ENCODE results near the gene SIGLECL1.

Gene SIGLECL1

GRCh38 chr19:51285682-51286081 lies 34.8 kb downstream of the SIGLECL1 start:
- Histone ChIP-seq H2AFZ (ENCODE audit: low read depth, low read length) (no peak overlapping the region), H3K4me2 (ENCODE audit: insufficient read depth, low read length) (no peak overlapping the region), H3K9ac (ENCODE audit: low read depth, low read length) (no peak overlapping the region), H3K36me3 (ENCODE audit: insufficient read depth, low read length) (no peaks in the 10 kb centered on the region), H3K4me1 (ENCODE audit: insufficient read depth, low read length) (no peaks in the 10 kb centered on the region), H3K79me2 (ENCODE audit: insufficient read depth, low read length) (no peaks in the 10 kb centered on the region), H3K9me3 (ENCODE audit: insufficient read depth, low read length, severe bottlenecking) (no peaks in the 10 kb centered on the region), H3K27me3 (ENCODE audit: insufficient read depth, low read length, poor library complexity) (peaks cover 9% of the 10 kb centered on the region), H3K4me3 (ENCODE audit: low read depth in 1 of 2, low read length in 2 of 2) (no peak overlapping the region), H3K27ac (ENCODE audit: low read length) (no peak overlapping the region), H4K20me1 (ENCODE audit: insufficient read depth, low read length) (no peaks in the 10 kb centered on the region)
- no peak for ATAC-seq (ENCODE audit: insufficient read depth, low read depth)
- no peak for TF ChIP-seq CTCF (IDR thresholded peaks at IDR 0.05; ENCODE audit: borderline replicate concordance, extremely low read depth, low read length, poor library complexity, severe bottlenecking)
- TF ChIP-seq EZH2 (IDR thresholded peaks at IDR 0.05; ENCODE audit: borderline replicate concordance, low read depth, low read length, severe bottlenecking) = no peak
- DNase-seq = no peak

GRCh38 chr19:51289635-51290034 lies 38.8 kb downstream of the SIGLECL1 start:
- no peak overlapping the region for H2AFZ ChIP-seq (ENCODE audit: low read depth, low read length)
- no peak overlapping the region for H3K9ac ChIP-seq (ENCODE audit: low read depth, low read length)
- no peaks in the 10 kb centered on the region for H3K9me3 ChIP-seq (ENCODE audit: insufficient read depth, low read length, severe bottlenecking)
- H3K79me2 ChIP-seq (ENCODE audit: insufficient read depth, low read length) = no peaks in the 10 kb centered on the region
- H3K4me1 ChIP-seq (ENCODE audit: insufficient read depth, low read length) = no peaks in the 10 kb centered on the region
- H3K4me2 ChIP-seq (ENCODE audit: insufficient read depth, low read length) = no peak overlapping the region
- DNase-seq (no peak), ATAC-seq (ENCODE audit: insufficient read depth, low read depth) (no peak)
- no peak overlapping the region for H3K4me3 ChIP-seq (ENCODE audit: low read depth in 1 of 2, low read length in 2 of 2)
- H3K27ac ChIP-seq (ENCODE audit: low read length) = no peak overlapping the region
- H4K20me1 ChIP-seq (ENCODE audit: insufficient read depth, low read length) = no peaks in the 10 kb centered on the region
- H3K27me3 ChIP-seq (ENCODE audit: insufficient read depth, low read length, poor library complexity) = peaks cover 9% of the 10 kb centered on the region
- H3K36me3 ChIP-seq (ENCODE audit: insufficient read depth, low read length) = no peaks in the 10 kb centered on the region
- TF ChIP-seq CTCF (IDR thresholded peaks at IDR 0.05; ENCODE audit: borderline replicate concordance, extremely low read depth, low read length, poor library complexity, severe bottlenecking) = no peak
- no peak for TF ChIP-seq EZH2 (IDR thresholded peaks at IDR 0.05; ENCODE audit: borderline replicate concordance, low read depth, low read length, severe bottlenecking)

GRCh38 chr19:51292971-51293370 lies 42.1 kb downstream of the SIGLECL1 start:
- Histone ChIP-seq H2AFZ (ENCODE audit: low read depth, low read length) (no peak overlapping the region), H3K27me3 (ENCODE audit: insufficient read depth, low read length, poor library complexity) (no peaks in the 10 kb centered on the region), H3K9ac (ENCODE audit: low read depth, low read length) (no peak overlapping the region), H3K9me3 (ENCODE audit: insufficient read depth, low read length, severe bottlenecking) (no peaks in the 10 kb centered on the region), H3K4me1 (ENCODE audit: insufficient read depth, low read length) (no peaks in the 10 kb centered on the region), H3K4me3 (ENCODE audit: low read depth in 1 of 2, low read length in 2 of 2) (no peak overlapping the region), H3K4me2 (ENCODE audit: insufficient read depth, low read length) (no peak overlapping the region), H3K27ac (ENCODE audit: low read length) (no peak overlapping the region), H3K36me3 (ENCODE audit: insufficient read depth, low read length) (no peaks in the 10 kb centered on the region), H4K20me1 (ENCODE audit: insufficient read depth, low read length) (no peaks in the 10 kb centered on the region), H3K79me2 (ENCODE audit: insufficient read depth, low read length) (no peaks in the 10 kb centered on the region)
- ATAC-seq (ENCODE audit: insufficient read depth, low read depth) (no peak), DNase-seq (no peak)
- TF ChIP-seq CTCF (IDR thresholded peaks at IDR 0.05; ENCODE audit: borderline replicate concordance, extremely low read depth, low read length, poor library complexity, severe bottlenecking) (no peak), EZH2 (IDR thresholded peaks at IDR 0.05; ENCODE audit: borderline replicate concordance, low read depth, low read length, severe bottlenecking) (no peak)
